HL-60 (cell line): ENCODE data around the gene TMEM40.

Experiments
- GABPA ChIP-seq: IDR thresholded peaks from 2 replicates; pipeline ENCODE4 v1.6.1; 2012; ENCODE audit warnings: low read depth
- POLR2AphosphoS5 ChIP-seq: IDR thresholded peaks from 2 replicates; pipeline ENCODE4 v1.6.1; 2012; ENCODE audit warnings: low read depth
- SPI1 ChIP-seq: IDR thresholded peaks from 2 replicates; pipeline ENCODE4 v1.6.1; 2012; ENCODE audit warnings: low read depth, mild to moderate bottlenecking, borderline replicate concordance
- TF ChIP-seq, protein P1 (sequence below): IDR thresholded peaks from one replicate; pipeline ENCODE4 v1.5.1; 2011; ENCODE audit warnings: low read length, control low read depth, inconsistent platforms; ENCODE audit not compliant: insufficient read depth
- TF ChIP-seq, protein P2 (sequence below): IDR thresholded peaks from 2 replicates; pipeline ENCODE4 v1.6.1; 2012; ENCODE audit warnings: low read depth; ENCODE audit not compliant: insufficient replicate concordance

DNA sequence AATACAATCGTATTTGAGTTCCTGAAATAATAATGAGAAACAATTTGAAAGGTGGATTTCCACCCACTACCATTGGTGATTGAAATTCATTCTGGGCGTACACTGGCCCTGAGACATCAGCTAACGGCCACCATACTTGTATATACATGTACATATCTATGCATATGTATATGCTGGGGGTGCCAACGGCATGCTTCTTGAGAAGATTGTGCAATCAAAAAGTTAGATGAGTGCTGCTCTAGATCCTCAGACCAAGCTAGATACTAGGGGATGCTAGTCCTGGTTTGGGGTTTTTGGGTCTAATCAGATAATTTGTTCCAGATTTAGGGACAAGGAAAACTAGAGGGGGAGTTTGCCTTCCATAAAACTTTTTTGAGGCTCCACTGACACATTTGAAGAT lies 2.9 kb downstream of the TMEM40 start:
- TF ChIP-seq, protein P1, sequence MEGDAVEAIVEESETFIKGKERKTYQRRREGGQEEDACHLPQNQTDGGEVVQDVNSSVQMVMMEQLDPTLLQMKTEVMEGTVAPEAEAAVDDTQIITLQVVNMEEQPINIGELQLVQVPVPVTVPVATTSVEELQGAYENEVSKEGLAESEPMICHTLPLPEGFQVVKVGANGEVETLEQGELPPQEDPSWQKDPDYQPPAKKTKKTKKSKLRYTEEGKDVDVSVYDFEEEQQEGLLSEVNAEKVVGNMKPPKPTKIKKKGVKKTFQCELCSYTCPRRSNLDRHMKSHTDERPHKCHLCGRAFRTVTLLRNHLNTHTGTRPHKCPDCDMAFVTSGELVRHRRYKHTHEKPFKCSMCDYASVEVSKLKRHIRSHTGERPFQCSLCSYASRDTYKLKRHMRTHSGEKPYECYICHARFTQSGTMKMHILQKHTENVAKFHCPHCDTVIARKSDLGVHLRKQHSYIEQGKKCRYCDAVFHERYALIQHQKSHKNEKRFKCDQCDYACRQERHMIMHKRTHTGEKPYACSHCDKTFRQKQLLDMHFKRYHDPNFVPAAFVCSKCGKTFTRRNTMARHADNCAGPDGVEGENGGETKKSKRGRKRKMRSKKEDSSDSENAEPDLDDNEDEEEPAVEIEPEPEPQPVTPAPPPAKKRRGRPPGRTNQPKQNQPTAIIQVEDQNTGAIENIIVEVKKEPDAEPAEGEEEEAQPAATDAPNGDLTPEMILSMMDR, result no peak
- TF ChIP-seq POLR2AphosphoS5, result no peak
- no peak for TF ChIP-seq GABPA
- TF ChIP-seq, protein P2, sequence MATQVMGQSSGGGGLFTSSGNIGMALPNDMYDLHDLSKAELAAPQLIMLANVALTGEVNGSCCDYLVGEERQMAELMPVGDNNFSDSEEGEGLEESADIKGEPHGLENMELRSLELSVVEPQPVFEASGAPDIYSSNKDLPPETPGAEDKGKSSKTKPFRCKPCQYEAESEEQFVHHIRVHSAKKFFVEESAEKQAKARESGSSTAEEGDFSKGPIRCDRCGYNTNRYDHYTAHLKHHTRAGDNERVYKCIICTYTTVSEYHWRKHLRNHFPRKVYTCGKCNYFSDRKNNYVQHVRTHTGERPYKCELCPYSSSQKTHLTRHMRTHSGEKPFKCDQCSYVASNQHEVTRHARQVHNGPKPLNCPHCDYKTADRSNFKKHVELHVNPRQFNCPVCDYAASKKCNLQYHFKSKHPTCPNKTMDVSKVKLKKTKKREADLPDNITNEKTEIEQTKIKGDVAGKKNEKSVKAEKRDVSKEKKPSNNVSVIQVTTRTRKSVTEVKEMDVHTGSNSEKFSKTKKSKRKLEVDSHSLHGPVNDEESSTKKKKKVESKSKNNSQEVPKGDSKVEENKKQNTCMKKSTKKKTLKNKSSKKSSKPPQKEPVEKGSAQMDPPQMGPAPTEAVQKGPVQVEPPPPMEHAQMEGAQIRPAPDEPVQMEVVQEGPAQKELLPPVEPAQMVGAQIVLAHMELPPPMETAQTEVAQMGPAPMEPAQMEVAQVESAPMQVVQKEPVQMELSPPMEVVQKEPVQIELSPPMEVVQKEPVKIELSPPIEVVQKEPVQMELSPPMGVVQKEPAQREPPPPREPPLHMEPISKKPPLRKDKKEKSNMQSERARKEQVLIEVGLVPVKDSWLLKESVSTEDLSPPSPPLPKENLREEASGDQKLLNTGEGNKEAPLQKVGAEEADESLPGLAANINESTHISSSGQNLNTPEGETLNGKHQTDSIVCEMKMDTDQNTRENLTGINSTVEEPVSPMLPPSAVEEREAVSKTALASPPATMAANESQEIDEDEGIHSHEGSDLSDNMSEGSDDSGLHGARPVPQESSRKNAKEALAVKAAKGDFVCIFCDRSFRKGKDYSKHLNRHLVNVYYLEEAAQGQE, result no peak
- TF ChIP-seq SPI1, result no peak
